Measurements from ENCODE around the gene MVD.

The MVD gene

GRCh38 chr16:88680554-88681083, 17.7 kb upstream of the MVD start:
- Histone ChIP-seq H3K4me3 (ENCODE audit: low read depth, low read length) (no peak overlapping the region), H3K27me3 (ENCODE audit: insufficient read depth, low read depth, severe bottlenecking) (no peaks in the 10 kb centered on the region), H3K36me3 (no peaks in the 10 kb centered on the region), H3K9me3 (ENCODE audit: severe bottlenecking) (no peaks in the 10 kb centered on the region), H3K27ac (no peak overlapping the region)
- no peak for DNase-seq
- TF ChIP-seq, protein P1, sequence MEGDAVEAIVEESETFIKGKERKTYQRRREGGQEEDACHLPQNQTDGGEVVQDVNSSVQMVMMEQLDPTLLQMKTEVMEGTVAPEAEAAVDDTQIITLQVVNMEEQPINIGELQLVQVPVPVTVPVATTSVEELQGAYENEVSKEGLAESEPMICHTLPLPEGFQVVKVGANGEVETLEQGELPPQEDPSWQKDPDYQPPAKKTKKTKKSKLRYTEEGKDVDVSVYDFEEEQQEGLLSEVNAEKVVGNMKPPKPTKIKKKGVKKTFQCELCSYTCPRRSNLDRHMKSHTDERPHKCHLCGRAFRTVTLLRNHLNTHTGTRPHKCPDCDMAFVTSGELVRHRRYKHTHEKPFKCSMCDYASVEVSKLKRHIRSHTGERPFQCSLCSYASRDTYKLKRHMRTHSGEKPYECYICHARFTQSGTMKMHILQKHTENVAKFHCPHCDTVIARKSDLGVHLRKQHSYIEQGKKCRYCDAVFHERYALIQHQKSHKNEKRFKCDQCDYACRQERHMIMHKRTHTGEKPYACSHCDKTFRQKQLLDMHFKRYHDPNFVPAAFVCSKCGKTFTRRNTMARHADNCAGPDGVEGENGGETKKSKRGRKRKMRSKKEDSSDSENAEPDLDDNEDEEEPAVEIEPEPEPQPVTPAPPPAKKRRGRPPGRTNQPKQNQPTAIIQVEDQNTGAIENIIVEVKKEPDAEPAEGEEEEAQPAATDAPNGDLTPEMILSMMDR (IDR thresholded peaks at IDR 0.05; ENCODE audit: low read depth, low read length) = no peak

- Histone ChIP-seq H3K4me3 (ENCODE audit: low read depth, low read length) (no peak overlapping the region), H3K27me3 (ENCODE audit: insufficient read depth, low read depth, severe bottlenecking) (no peaks in the 10 kb centered on the region), H3K36me3 (no peaks in the 10 kb centered on the region), H3K27ac (no peak overlapping the region), H3K9me3 (ENCODE audit: severe bottlenecking) (no peaks in the 10 kb centered on the region)
- DNase-seq = no peak
- TF ChIP-seq, protein P1 (IDR thresholded peaks at IDR 0.05; ENCODE audit: low read depth, low read length) = no peak
Measured at GRCh38 chr16:88678224-88678979, 15.5 kb upstream of the MVD start.

- TF ChIP-seq, protein P1 (IDR thresholded peaks at IDR 0.05; ENCODE audit: low read depth, low read length) = no peak
- DNase-seq = no peak
- H3K4me3 ChIP-seq (ENCODE audit: low read depth, low read length) = no peak overlapping the region
- H3K27me3 ChIP-seq (ENCODE audit: insufficient read depth, low read depth, severe bottlenecking) = no peaks in the 10 kb centered on the region
- H3K9me3 ChIP-seq (ENCODE audit: severe bottlenecking) = no peaks in the 10 kb centered on the region
- H3K27ac ChIP-seq = no peak overlapping the region
- no peaks in the 10 kb centered on the region for H3K36me3 ChIP-seq
Measured at GRCh38 chr16:88677721-88678120, 14.8 kb upstream of the MVD start.

- DNase-seq = no peak
- Histone ChIP-seq H3K4me3 (ENCODE audit: low read depth, low read length) (no peak overlapping the region), H3K36me3 (no peaks in the 10 kb centered on the region), H3K27ac (no peak overlapping the region), H3K27me3 (ENCODE audit: insufficient read depth, low read depth, severe bottlenecking) (no peaks in the 10 kb centered on the region), H3K9me3 (ENCODE audit: severe bottlenecking) (no peaks in the 10 kb centered on the region)
- TF ChIP-seq, protein P1 (IDR thresholded peaks at IDR 0.05; ENCODE audit: low read depth, low read length) = no peak
Measured at GRCh38 chr16:88676502-88677242, 13.8 kb upstream of the MVD start.

- Histone ChIP-seq H3K4me3 (ENCODE audit: low read depth, low read length) (no peak overlapping the region), H3K9me3 (ENCODE audit: severe bottlenecking) (no peaks in the 10 kb centered on the region), H3K27ac (no peak overlapping the region), H3K36me3 (no peaks in the 10 kb centered on the region), H3K27me3 (ENCODE audit: insufficient read depth, low read depth, severe bottlenecking) (no peaks in the 10 kb centered on the region)
- TF ChIP-seq, protein P1 (IDR thresholded peaks at IDR 0.05; ENCODE audit: low read depth, low read length) = no peak
- DNase-seq = no peak
Measured at GRCh38 chr16:88673716-88674379, 11.0 kb upstream of the MVD start.

All from WERI-Rb-1 (cell line).